Uterus (tissue), 4 donors: ENCODE data around the gene ALKBH7. TPM values are rescaled to one million over a fixed set of nuclear protein-coding genes. Genes with fewer than 3 reads are reported as not detected.

ENCODE experiments used
- DNase-seq, 2 donors: peaks; one replicate each; pipeline ENCODE4 v3.0.0-alpha.2; 2019 to 2020
- H3K27ac ChIP-seq, 2 donors: fragments of 200-600 bp; sonication (generic); 1 replicate in 1 of 2; 2 replicates in 1 of 2; pipeline ENCODE4 v1.5.1; 2016 to 2018
- H3K27me3 ChIP-seq, 2 donors: fragments of 200-600 bp; sonication (generic); one replicate each; pipeline ENCODE4 v1.5.1; 2018 to 2019; ENCODE audit warnings: control low read depth in 1 of 2
- H3K36me3 ChIP-seq, 2 donors: fragments of 200-600 bp; sonication (generic); one replicate each; pipeline ENCODE4 v1.5.1; 2019; ENCODE audit warnings: control low read depth in 1 of 2
- H3K4me1 ChIP-seq, 2 donors: fragments of 200-600 bp; sonication (generic); one replicate each; pipeline ENCODE4 v1.5.1; 2018 to 2019; ENCODE audit warnings: control low read depth in 1 of 2
- H3K4me3 ChIP-seq, 2 donors: fragments of 200-600 bp; sonication (generic); 1 replicate in 1 of 2; 2 replicates in 1 of 2; pipeline ENCODE4 v1.5.1; 2018 to 2019; ENCODE audit warnings: mild to moderate bottlenecking in 1 of 2
- H3K9me3 ChIP-seq, 2 donors: fragments of 200-600 bp; sonication (generic); one replicate each; pipeline ENCODE4 v1.5.1; 2019; ENCODE audit warnings: control low read depth in 1 of 2
- POLR2A ChIP-seq, 2 donors: fragments of 450-650 bp; IDR thresholded peaks; one replicate each; pipeline ENCODE4 v1.6.1; 2016; ENCODE audit warnings: antibody characterized with exemption in 2 of 2, mild to moderate bottlenecking in 1 of 2, moderate library complexity in 1 of 2
- intact Hi-C: fragments of 100-400 bp; cut with DNase I; formaldehyde crosslinking; loops from one replicate; pipeline ENCODE4 v1.15.1; 2023; ENCODE audit warnings: low total_unique reads
- total RNA-seq, 4 donors: library from RNA; depleted of rRNA in 3 of 4; stranded (reverse); fragments of >200 nt in 3 of 4; gene quantifications; one replicate each; pipeline versions ENCODE4 v1.1.0 to v1.2.4, GENCODE V29; 2014 to 2023
- TF ChIP-seq, protein P1 (sequence below), 4 experiments: fragments of 200-600 bp in 2 of 4; fragments of 450-650 bp in 2 of 4; sonication (generic) in 2 of 4; IDR thresholded peaks; one replicate each; pipeline ENCODE4 v1.5.1; 2016 to 2019; ENCODE audit warnings: antibody characterized with exemption in 4 of 4, mild to moderate bottlenecking in 2 of 4, moderate library complexity in 1 of 4
- donor health status: DM: yes; HTN: yes; CAD: no.

The ALKBH7 gene
- total RNA-seq, 4 donors from 2014 or later, result 17.4 to 84.8 (median 42.7) TPM

GRCh38 chr19:6375411-6376010 lies 2.9 kb downstream of the ALKBH7 start, which contains the start of gene PSPN:
Gene PSPN (minus strand): TSS chr19:6375933. CDS start chr19:6375849, 84 bp downstream.
- TF ChIP-seq, protein P1, sequence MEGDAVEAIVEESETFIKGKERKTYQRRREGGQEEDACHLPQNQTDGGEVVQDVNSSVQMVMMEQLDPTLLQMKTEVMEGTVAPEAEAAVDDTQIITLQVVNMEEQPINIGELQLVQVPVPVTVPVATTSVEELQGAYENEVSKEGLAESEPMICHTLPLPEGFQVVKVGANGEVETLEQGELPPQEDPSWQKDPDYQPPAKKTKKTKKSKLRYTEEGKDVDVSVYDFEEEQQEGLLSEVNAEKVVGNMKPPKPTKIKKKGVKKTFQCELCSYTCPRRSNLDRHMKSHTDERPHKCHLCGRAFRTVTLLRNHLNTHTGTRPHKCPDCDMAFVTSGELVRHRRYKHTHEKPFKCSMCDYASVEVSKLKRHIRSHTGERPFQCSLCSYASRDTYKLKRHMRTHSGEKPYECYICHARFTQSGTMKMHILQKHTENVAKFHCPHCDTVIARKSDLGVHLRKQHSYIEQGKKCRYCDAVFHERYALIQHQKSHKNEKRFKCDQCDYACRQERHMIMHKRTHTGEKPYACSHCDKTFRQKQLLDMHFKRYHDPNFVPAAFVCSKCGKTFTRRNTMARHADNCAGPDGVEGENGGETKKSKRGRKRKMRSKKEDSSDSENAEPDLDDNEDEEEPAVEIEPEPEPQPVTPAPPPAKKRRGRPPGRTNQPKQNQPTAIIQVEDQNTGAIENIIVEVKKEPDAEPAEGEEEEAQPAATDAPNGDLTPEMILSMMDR (IDR thresholded peaks at IDR 0.05), result no peak
- TF ChIP-seq POLR2A (IDR thresholded peaks at IDR 0.05), result no peak
- intact Hi-C loops, result no loop called here
- Histone ChIP-seq H3K27ac (peak within 1 kb of the TSS; percentile 8 to 16), H3K27me3 (no peaks in the 10 kb centered on the region), H3K4me3 (no peak within 1 kb of the TSS), H3K9me3 (no peaks in the 10 kb centered on the region), H3K4me1 (peaks cover 0 to 9% of the 10 kb centered on the region in 2 donors), H3K36me3 (no peaks in the 10 kb centered on the region)
- DNase-seq, result no peak

GRCh38 chr19:6376512-6377190 lies 4.1 kb downstream of the ALKBH7 start:
- intact Hi-C loops, result no loop called here
- DNase-seq, result no peak

DNA sequence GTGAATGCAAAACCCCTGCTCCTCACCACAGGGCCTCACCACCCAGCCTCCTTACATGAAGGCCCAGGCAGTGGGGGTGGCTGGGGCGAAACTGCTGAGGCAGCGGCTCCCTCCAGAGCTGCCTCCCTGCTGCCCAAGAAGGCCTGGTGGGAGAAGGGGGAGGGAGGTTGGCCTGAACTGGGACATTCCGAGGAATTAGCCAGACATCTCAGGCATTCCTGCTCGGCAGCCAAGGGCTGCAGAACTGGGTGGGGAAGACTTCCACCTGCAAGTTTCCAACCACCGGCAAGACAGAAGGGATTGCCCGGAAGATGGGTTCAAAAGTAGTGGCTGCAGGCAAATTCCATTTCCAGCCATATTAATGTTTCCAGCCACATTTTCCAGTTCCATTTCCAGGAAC lies 5.4 kb downstream of the ALKBH7 start:
- intact Hi-C loops, result no loop called here
- peak; percentile 59 to 61 for DNase-seq

More at GRCh38 chr19:6376512-6377190, 4.1 kb downstream of the ALKBH7 start:
- Histone ChIP-seq H3K4me1 (peaks cover 0 to 9% of the 10 kb centered on the region in 2 donors), H3K4me3 (no peak overlapping the region), H3K27ac (peak overlapping the region; percentile 8 to 16), H3K36me3 (no peaks in the 10 kb centered on the region), H3K9me3 (no peaks in the 10 kb centered on the region), H3K27me3 (no peaks in the 10 kb centered on the region)
- TF ChIP-seq, protein P1 (IDR thresholded peaks at IDR 0.05), result no peak

DNA sequence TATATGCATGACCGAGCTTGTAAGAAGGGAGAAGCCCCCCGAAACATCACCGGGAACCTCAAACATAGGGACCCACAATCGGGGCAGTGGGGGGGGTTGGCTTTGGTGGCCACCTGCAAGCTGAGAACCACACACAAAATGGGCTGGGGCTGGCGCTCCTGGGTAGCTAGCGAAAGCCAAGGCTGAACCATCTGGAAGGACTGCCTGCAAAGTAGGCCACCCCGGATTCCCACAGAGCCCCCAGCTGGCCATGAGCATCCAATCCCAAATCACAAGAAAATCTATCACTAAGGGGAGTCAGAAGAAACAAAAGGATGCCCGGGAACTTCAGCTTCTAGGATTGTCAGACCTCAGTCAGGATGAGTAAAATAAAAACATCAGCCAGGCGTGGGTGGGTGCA lies 5.9 kb downstream of the ALKBH7 start:
- peaks cover 0 to 9% of the 10 kb centered on the region in 2 donors for H3K4me1 ChIP-seq
- H3K36me3 ChIP-seq, result no peaks in the 10 kb centered on the region
- no peaks in the 10 kb centered on the region for H3K27me3 ChIP-seq
- H3K9me3 ChIP-seq, result no peaks in the 10 kb centered on the region
- TF ChIP-seq POLR2A (IDR thresholded peaks at IDR 0.05), result no peak
- TF ChIP-seq, protein P1 (IDR thresholded peaks at IDR 0.05), result no peak
- intact Hi-C loops, result no loop called here
- H3K4me3 ChIP-seq, result no peak overlapping the region
- peak overlapping the region in 1 of 2 donors; percentile 22 for H3K27ac ChIP-seq
- no peak for DNase-seq

More for the DNA sequence above, 5.4 kb downstream of the ALKBH7 start:
- Histone ChIP-seq H3K9me3 (no peaks in the 10 kb centered on the region), H3K4me3 (no peak overlapping the region), H3K27me3 (no peaks in the 10 kb centered on the region), H3K4me1 (peaks cover 0 to 9% of the 10 kb centered on the region in 2 donors), H3K27ac (peak overlapping the region; percentile 6 to 22), H3K36me3 (no peaks in the 10 kb centered on the region)
- TF ChIP-seq, protein P1 (IDR thresholded peaks at IDR 0.05), result no peak
- no peak for TF ChIP-seq POLR2A (IDR thresholded peaks at IDR 0.05)

DNA sequence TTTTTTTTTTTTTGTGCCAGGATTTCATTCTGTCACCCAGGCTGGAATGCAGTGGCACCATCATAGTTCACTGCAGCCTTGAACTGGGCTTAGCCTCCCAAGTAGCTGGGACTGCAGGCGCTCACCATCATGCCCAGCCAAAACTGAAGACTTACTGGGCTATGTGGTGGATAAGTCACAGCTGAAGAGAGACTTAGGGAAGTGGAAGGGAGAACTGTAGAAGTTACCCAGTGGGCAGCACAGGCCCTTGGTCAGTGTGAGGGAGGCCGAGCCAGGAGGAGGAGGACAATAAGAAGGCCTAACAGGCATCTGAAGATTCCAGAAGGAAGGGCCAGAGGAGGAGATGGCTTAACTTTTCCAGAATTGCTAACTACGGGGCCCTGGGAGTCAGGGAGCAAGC lies 7.2 kb downstream of the ALKBH7 start:
- no peak overlapping the region for H3K4me3 ChIP-seq
- no peaks in the 10 kb centered on the region for H3K27me3 ChIP-seq
- no peaks in the 10 kb centered on the region for H3K36me3 ChIP-seq
- DNase-seq, result no peak
- H3K9me3 ChIP-seq, result no peaks in the 10 kb centered on the region
- intact Hi-C loops, result no loop called here
- no peaks in the 10 kb centered on the region for H3K4me1 ChIP-seq
- TF ChIP-seq, protein P1 (IDR thresholded peaks at IDR 0.05), result no peak
- TF ChIP-seq POLR2A (IDR thresholded peaks at IDR 0.05), result no peak
- no peak overlapping the region for H3K27ac ChIP-seq
